GM23248 (cell line): ENCODE measurements around the gene RAB6B.

Experiments used
- EZH2 ChIP-seq: fragments of 200-600 bp; sonication (generic); IDR thresholded peaks from 2 replicates; pipeline ENCODE4 v1.6.1; 2018; ENCODE audit warnings: antibody characterized with exemption, mild to moderate bottlenecking; ENCODE audit not compliant: insufficient read depth, poor library complexity, severe bottlenecking
- EZH2phosphoT487 ChIP-seq: fragments of 200-600 bp; sonication (generic); IDR thresholded peaks from 2 replicates; pipeline ENCODE4 v1.6.1; 2018; ENCODE audit warnings: antibody characterized with exemption, moderate library complexity, mild to moderate bottlenecking, low read depth; ENCODE audit not compliant: insufficient read depth

- no peak for TF ChIP-seq EZH2phosphoT487
- TF ChIP-seq EZH2: no peak
These were observed 35.2 kb downstream of the RAB6B start for GRCh38 chr3:133860519-133860918.
